ENCODE measurements around the gene LOC101059915.

LOC101059915 gene

GRCh38 chrX:71626576-71626975, 40.8 kb upstream of the LOC101059915 start:
- H2AFZ ChIP-seq (ENCODE audit: low read depth, low read length, poor library complexity, severe bottlenecking) = no peak overlapping the region
- intact Hi-C loops (cut with micrococcal nuclease) = no loop called here
- no peak overlapping the region for H3K9ac ChIP-seq (ENCODE audit: low read length)
- no peaks in the 10 kb centered on the region for H3K9me2 ChIP-seq (ENCODE audit: insufficient read depth)
- H3K79me2 ChIP-seq (ENCODE audit: insufficient read depth, low read length) = no peaks in the 10 kb centered on the region
- no peaks in the 10 kb centered on the region for H3K9me3 ChIP-seq (ENCODE audit: control insufficient read depth in 1 of 2, insufficient read depth in 1 of 2, low read depth in 1 of 2, low read length in 2 of 2)
- no peak for TF ChIP-seq SP1 (IDR thresholded peaks at IDR 0.05; ENCODE audit: low read depth)
- TF ChIP-seq ZBTB33 (IDR thresholded peaks at IDR 0.05; ENCODE audit: extremely low read depth, insufficient replicate concordance, low read length) = no peak
- no peak for TF ChIP-seq EZH2phosphoT487 (IDR thresholded peaks at IDR 0.05; ENCODE audit: borderline replicate concordance)
- no peak for TF ChIP-seq FOSL1 (IDR thresholded peaks at IDR 0.05; ENCODE audit: low read depth)
- TF ChIP-seq ATF3 (IDR thresholded peaks at IDR 0.05) = no peak
- TF ChIP-seq JUND (IDR thresholded peaks at IDR 0.05) = no peak
- no peak for TF ChIP-seq EGR1 (IDR thresholded peaks at IDR 0.05; ENCODE audit: low read depth)
- TF ChIP-seq RAD21 (IDR thresholded peaks at IDR 0.05; ENCODE audit: low read depth) = no peak
- no peak for TF ChIP-seq SRF (IDR thresholded peaks at IDR 0.05; ENCODE audit: low read depth)
- TF ChIP-seq ELF1 (IDR thresholded peaks at IDR 0.05; ENCODE audit: borderline replicate concordance, low read depth) = no peak
- no peak for TF ChIP-seq TCF7L2 (IDR thresholded peaks at IDR 0.05; ENCODE audit: borderline replicate concordance, extremely low read depth, insufficient read depth, insufficient read length)
- TF ChIP-seq CTCF (IDR thresholded peaks at IDR 0.05 in 2 of 3, conservative IDR thresholded peaks at IDR 0.05 in 1 of 3; ENCODE audit: borderline replicate concordance in 1 of 3, insufficient read depth in 1 of 3, low read depth in 2 of 3, low read length in 2 of 3) = no peak
- no peak for TF ChIP-seq REST (IDR thresholded peaks at IDR 0.05; ENCODE audit: low read depth)
- TF ChIP-seq EZH2 (IDR thresholded peaks at IDR 0.05) = no peak
- TF ChIP-seq YY1 (IDR thresholded peaks at IDR 0.05; ENCODE audit: extremely low read depth, insufficient replicate concordance, low read depth, low read length) = no peak
- no peak for TF ChIP-seq ZFX (IDR thresholded peaks at IDR 0.05)
- no peak for TF ChIP-seq CBX3 (IDR thresholded peaks at IDR 0.05; ENCODE audit: low read depth)
- TF ChIP-seq SIN3A (IDR thresholded peaks at IDR 0.05; ENCODE audit: low read depth) = no peak
- TF ChIP-seq POLR2AphosphoS5 (IDR thresholded peaks at IDR 0.05; ENCODE audit: low read depth, low read length) = no peak
- no peaks in the 10 kb centered on the region for H4K20me1 ChIP-seq (ENCODE audit: insufficient read depth)
- no TSS peak for BruUV-seq (replicated peaks)
- CTCF ChIA-PET = no interaction called here
- no peak overlapping the region for H3K4me3 ChIP-seq (replicated peaks in 1 of 2; ENCODE audit: low read depth in 1 of 2, low read length in 2 of 2)
- no peaks in the 10 kb centered on the region for H3K36me3 ChIP-seq (ENCODE audit: control insufficient read depth in 1 of 2, insufficient read depth in 2 of 2, low read length in 2 of 2)
- ATAC-seq (no peak), DNase-seq (ENCODE audit: low read depth, low spot score) (no peak)
- no peak overlapping the region for H3K4me2 ChIP-seq (ENCODE audit: low read length)
- peaks cover 9 to 19% of the 10 kb centered on the region in 2 experiments for H3K4me1 ChIP-seq (ENCODE audit: control insufficient read depth in 1 of 2, insufficient read depth in 2 of 2, low read length in 2 of 2)
- POLR2A ChIA-PET = no interaction called here
- RAD21 ChIA-PET (ENCODE audit: low non-redundant PET in 1 of 2, low total read pairs in 2 of 2, uncharacterized antibody in 2 of 2, unreplicated experiment in 2 of 2) = no interaction called here
- H3K27me3 ChIP-seq (ENCODE audit: insufficient read depth, low read length) = no peaks in the 10 kb centered on the region
- H3K27ac ChIP-seq (ENCODE audit: low read depth, low read length) = no peak overlapping the region

Measured in HCT116 (cell line).